HepG2 (cell line): Measurements from ENCODE around the gene XRCC2.

Experiments
- AHDC1 ChIP-seq: sonication (generic); formaldehyde crosslinking; IDR thresholded peaks from 2 replicates; pipeline ENCODE4 v1.5.1; 2020; ENCODE audit warnings: mild to moderate bottlenecking, missing genetic modification reagents, borderline replicate concordance
- CTCF ChIP-seq: sonication (generic); formaldehyde crosslinking; IDR thresholded peaks from 2 replicates; pipeline ENCODE4 v1.5.0; 2020; ENCODE audit warnings: mild to moderate bottlenecking, missing genetic modification reagents, moderate library complexity
- FOXJ3 ChIP-seq: sonication (generic); formaldehyde crosslinking; IDR thresholded peaks from 2 replicates; pipeline ENCODE4 v1.4.0; 2020; ENCODE audit warnings: missing genetic modification reagents, mild to moderate bottlenecking, borderline replicate concordance
- HMGXB4 ChIP-seq, 2 experiments: sonication (generic) in 1 of 2; formaldehyde crosslinking in 1 of 2; IDR thresholded peaks; 2 replicates each; pipeline versions ENCODE4 v1.4.0 to v1.6.1; 2018 to 2020; ENCODE audit warnings: missing genetic modification reagents in 2 of 2, borderline replicate concordance in 1 of 2, low read depth in 1 of 2, mild to moderate bottlenecking in 1 of 2, missing biosample characterization in 1 of 2
- ISL2 ChIP-seq: sonication (generic); formaldehyde crosslinking; IDR thresholded peaks from 2 replicates; pipeline ENCODE4 v1.5.0; 2020; ENCODE audit warnings: missing genetic modification reagents
- POLR2AphosphoS5 ChIP-seq: IDR thresholded peaks from 2 replicates; pipeline ENCODE4 v1.6.1; 2012; ENCODE audit warnings: low read depth, low read length
- PRDM10 ChIP-seq: sonication (generic); formaldehyde crosslinking; IDR thresholded peaks from 2 replicates; pipeline ENCODE4 v1.4.0; 2020; ENCODE audit warnings: low read depth, missing genetic modification reagents
- RNF2 ChIP-seq: fragments of 450-650 bp; conservative IDR thresholded peaks from 2 replicates; pipeline ENCODE4 v1.6.1; 2016; ENCODE audit warnings: low read depth
- UBTF ChIP-seq: sonication (generic); formaldehyde crosslinking; IDR thresholded peaks from 2 replicates; pipeline ENCODE4 v1.4.0; 2020; ENCODE audit warnings: mild to moderate bottlenecking, missing genetic modification reagents
- ZNF512 ChIP-seq: sonication (generic); formaldehyde crosslinking; IDR thresholded peaks from 2 replicates; pipeline ENCODE4 v1.4.0; 2020; ENCODE audit warnings: mild to moderate bottlenecking, missing genetic modification reagents
- ZNF550 ChIP-seq: sonication (generic); formaldehyde crosslinking; IDR thresholded peaks from 2 replicates; pipeline ENCODE4 v1.4.0; 2020; ENCODE audit warnings: mild to moderate bottlenecking, missing genetic modification reagents, borderline replicate concordance
- ZNF672 ChIP-seq: sonication (generic); formaldehyde crosslinking; IDR thresholded peaks from 2 replicates; pipeline ENCODE4 v1.8.1; 2022; ENCODE audit warnings: missing genetic modification reagents
- ZNF879 ChIP-seq: sonication (generic); formaldehyde crosslinking; IDR thresholded peaks from 2 replicates; pipeline ENCODE4 v1.8.1; 2023; ENCODE audit warnings: missing genetic modification reagents

GRCh38 chr7:152675759-152676636, at the start of gene XRCC2:
- TF ChIP-seq ZNF550 (CRISPR knock-in tag), result no peak
- no peak for TF ChIP-seq CTCF (CRISPR knock-in tag)
- TF ChIP-seq HMGXB4 (CRISPR knock-in tag; IDR thresholded peaks at IDR 0.05; ENCODE audit: borderline replicate concordance in 1 of 2, low read depth in 1 of 2), result peak; percentile 20 to 55; a peak in 1 of 4 replicates
- TF ChIP-seq UBTF (CRISPR knock-in tag), result no peak; the same call in 1 of the 2 replicates
- TF ChIP-seq ZNF879 (CRISPR knock-in tag), result no peak
- TF ChIP-seq FOXJ3 (CRISPR knock-in tag), result no peak
- no peak for TF ChIP-seq AHDC1 (CRISPR knock-in tag)
- TF ChIP-seq ISL2 (CRISPR knock-in tag), result peak; percentile 45; the same call in 1 of the 2 replicates
- TF ChIP-seq PRDM10 (CRISPR knock-in tag), result no peak
- no peak for TF ChIP-seq ZNF672
- no peak for TF ChIP-seq ZNF512 (CRISPR knock-in tag)
- TF ChIP-seq POLR2AphosphoS5, result peak; percentile 96
- no peak for TF ChIP-seq RNF2
